Measurements from ENCODE around the gene TRAF3.

GRCh38 chr14:102911541-102911951 is 134.3 kb downstream of the TRAF3 start:
- TF ChIP-seq CTCF (IDR thresholded peaks at IDR 0.05) (no peak), POLR2AphosphoS5 (IDR thresholded peaks at IDR 0.05; ENCODE audit: insufficient read depth in 1 of 2, low read depth in 1 of 2) (no peak), POLR2A (IDR thresholded peaks at IDR 0.05) (no peak)
